GM23248 (cell line): ENCODE data around the gene CSMD2. TPM values are rescaled to one million over a fixed set of nuclear protein-coding genes. Genes with fewer than 3 reads are reported as not detected.

Source experiments
- DNase-seq: peaks from one replicate; pipeline ENCODE4 v3.0.0-alpha.2; 2015
- H2AFZ ChIP-seq: fragments of 200-600 bp; sonication (generic); 2 replicates; pipeline ENCODE4 v1.6.1; 2016; ENCODE audit warnings: antibody characterized with exemption
- H3F3A ChIP-seq: fragments of 200-600 bp; sonication (generic); 2 replicates; pipeline ENCODE4 v1.6.1; 2016; ENCODE audit warnings: mild to moderate bottlenecking, antibody characterized with exemption, mixed run types; ENCODE audit not compliant: insufficient read depth
- H3K27ac ChIP-seq: fragments of 200-600 bp; sonication (generic); 2 replicates; pipeline ENCODE4 v1.5.1; 2016; ENCODE audit warnings: mild to moderate bottlenecking
- H3K27me3 ChIP-seq: fragments of 200-600 bp; sonication (generic); replicated peaks from 2 replicates; pipeline ENCODE4 v1.6.1; 2016; ENCODE audit warnings: mild to moderate bottlenecking; ENCODE audit not compliant: insufficient read depth
- H3K36me3 ChIP-seq: fragments of 200-600 bp; sonication (generic); 2 replicates; pipeline ENCODE4 v1.6.1; 2016; ENCODE audit warnings: low read depth, mild to moderate bottlenecking
- H3K4me1 ChIP-seq: fragments of 200-600 bp; sonication (generic); 2 replicates; pipeline ENCODE4 v1.6.1; 2016; ENCODE audit warnings: mild to moderate bottlenecking; ENCODE audit not compliant: insufficient read depth
- H3K4me2 ChIP-seq: fragments of 200-600 bp; sonication (generic); one replicate; pipeline ENCODE4 v1.6.1; 2016; ENCODE audit warnings: mild to moderate bottlenecking; ENCODE audit not compliant: unreplicated experiment
- H3K4me3 ChIP-seq: fragments of 200-600 bp; sonication (generic); 2 replicates; pipeline ENCODE4 v1.5.1; 2016; ENCODE audit warnings: mild to moderate bottlenecking
- H3K79me2 ChIP-seq: fragments of 200-600 bp; sonication (generic); 2 replicates; pipeline ENCODE4 v1.6.1; 2016; ENCODE audit warnings: mild to moderate bottlenecking; ENCODE audit not compliant: insufficient read depth
- H3K9ac ChIP-seq: fragments of 200-600 bp; sonication (generic); 2 replicates; pipeline ENCODE4 v1.6.1; 2016; ENCODE audit warnings: mild to moderate bottlenecking
- H3K9me2 ChIP-seq: fragments of 200-600 bp; sonication (generic); 2 replicates; pipeline ENCODE4 v1.6.1; 2016; ENCODE audit warnings: mixed run types, mild to moderate bottlenecking, moderate library complexity; ENCODE audit not compliant: insufficient read depth
- H3K9me3 ChIP-seq: fragments of 200-600 bp; sonication (generic); one replicate; pipeline ENCODE4 v1.6.1; 2017; ENCODE audit warnings: low read depth
- H4K20me1 ChIP-seq: fragments of 200-600 bp; sonication (generic); 2 replicates; pipeline ENCODE4 v1.6.0; 2016; ENCODE audit not compliant: insufficient read depth
- EZH2 ChIP-seq: fragments of 200-600 bp; sonication (generic); IDR thresholded peaks from 2 replicates; pipeline ENCODE4 v1.6.1; 2018; ENCODE audit warnings: antibody characterized with exemption, mild to moderate bottlenecking; ENCODE audit not compliant: insufficient read depth, poor library complexity, severe bottlenecking
- EZH2phosphoT487 ChIP-seq: fragments of 200-600 bp; sonication (generic); IDR thresholded peaks from 2 replicates; pipeline ENCODE4 v1.6.1; 2018; ENCODE audit warnings: antibody characterized with exemption, moderate library complexity, mild to moderate bottlenecking, low read depth; ENCODE audit not compliant: insufficient read depth
- WGBS, 2 experiments: methylation state at CpG; one replicate each; pipeline ENCODE4 v1.1.6; 2015 to 2017; ENCODE audit warnings: low lambda C conversion rate in 2 of 2, low coverage in 1 of 2; ENCODE audit errors: missing lambda C conversion rate in 2 of 2; 5-methylcytosine and 5-hydroxymethylcytosine counted together
- in situ Hi-C: fragments of 300-500 bp; cut with MboI; formaldehyde crosslinking; loops from 2 replicates; pipeline ENCODE4 v1.15.0; 2020
- polyA plus RNA-seq: library from polyadenylated mRNA; unstranded; fragments of >200 nt; fragmentation: Nextera tagmentation; extraction: Ambion mirVana; gene quantifications from 2 replicates; pipeline ENCODE4 v1.2.1, GENCODE V29; 2016
- total RNA-seq: library from RNA; depleted of rRNA; stranded (reverse); fragments of >200 nt; shearing (Covaris generic); gene quantifications from 2 replicates; pipeline ENCODE4 v1.2.3, GENCODE V29; 2014

CSMD2 gene
- total and polyA plus RNA-seq, 2 experiments from 2014 or later = 4.5 to 7.1 TPM

DNA sequence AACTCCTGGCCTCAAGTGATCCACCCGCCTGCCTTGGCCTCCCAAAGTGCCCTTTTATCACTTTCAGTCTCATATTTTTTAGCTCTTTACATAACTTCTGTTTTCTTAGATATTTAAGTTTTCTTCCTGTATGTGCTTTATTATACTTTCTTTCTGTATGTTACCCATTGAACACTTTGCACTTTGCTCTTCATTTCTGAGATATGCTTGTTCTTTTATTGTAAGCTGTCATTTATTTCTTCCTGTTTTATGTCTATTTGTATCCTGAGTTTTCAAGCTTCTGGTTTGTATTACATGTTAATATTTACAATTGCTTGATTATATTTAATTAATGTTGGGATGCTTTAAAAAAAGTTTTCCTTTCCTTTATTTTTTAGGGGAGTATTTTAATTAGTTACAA is 656.9 kb downstream of the CSMD2 start:
- H3K9me3 ChIP-seq = no peaks in the 10 kb centered on the region
- peaks cover under 1% of the 10 kb centered on the region; the same call in 1 of the 2 replicates for H3K4me1 ChIP-seq
- in situ Hi-C loops = no loop called here
- no peaks in the 10 kb centered on the region for H3K36me3 ChIP-seq
- H3K9ac ChIP-seq = no peak overlapping the region
- H3K79me2 ChIP-seq = no peaks in the 10 kb centered on the region
- DNase-seq = no peak
- H3K4me3 ChIP-seq = no peak overlapping the region
- H2AFZ ChIP-seq = no peak overlapping the region
- 73 to 94% methylated on average over 1 of the region's 1 CpG for whole genome bisulfite sequencing, 2 experiments
- no peak overlapping the region for H3K27ac ChIP-seq
- H4K20me1 ChIP-seq = no peaks in the 10 kb centered on the region
- H3F3A ChIP-seq = peaks cover 9% of the 10 kb centered on the region; the same call in 1 of the 2 replicates
- TF ChIP-seq EZH2 (no peak), EZH2phosphoT487 (no peak)
- no peak overlapping the region for H3K4me2 ChIP-seq
- no peaks in the 10 kb centered on the region for H3K27me3 ChIP-seq
- H3K9me2 ChIP-seq = no peaks in the 10 kb centered on the region

DNA sequence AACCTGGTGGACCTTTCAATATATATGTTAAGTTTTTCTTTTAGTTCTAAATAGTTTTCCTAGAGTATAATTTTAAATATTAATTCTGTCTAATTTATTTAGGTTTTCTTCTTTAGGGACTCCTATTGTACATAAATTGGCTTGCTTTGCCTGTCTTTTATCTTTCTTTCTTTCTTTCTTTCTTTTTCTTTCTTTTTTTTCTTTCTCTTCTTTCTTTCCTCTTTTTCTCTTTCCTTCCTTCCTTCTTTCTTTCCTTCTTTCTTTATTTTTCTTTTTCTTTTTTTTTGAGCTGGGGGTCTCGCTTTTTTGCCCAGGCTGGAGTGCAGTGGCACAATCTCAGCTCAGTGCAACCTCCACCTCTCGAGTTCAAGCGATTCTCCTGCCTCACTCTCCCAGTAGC is 657.4 kb downstream of the CSMD2 start:
- Histone ChIP-seq H3K4me2 (no peak overlapping the region), H3F3A (peaks cover 6% of the 10 kb centered on the region; the same call in 1 of the 2 replicates), H3K4me1 (peaks cover 5% of the 10 kb centered on the region), H3K9me2 (no peaks in the 10 kb centered on the region), H3K4me3 (no peak overlapping the region), H3K27ac (no peak overlapping the region), H3K27me3 (no peaks in the 10 kb centered on the region), H3K9ac (no peak overlapping the region), H3K9me3 (no peaks in the 10 kb centered on the region), H4K20me1 (no peaks in the 10 kb centered on the region), H3K36me3 (no peaks in the 10 kb centered on the region), H3K79me2 (no peaks in the 10 kb centered on the region), H2AFZ (no peak overlapping the region)
- TF ChIP-seq EZH2phosphoT487 (no peak), EZH2 (no peak)
- in situ Hi-C loops = no loop called here
- WGBS, 2 experiments = 89 to 93% methylated on average over 3 of the region's 3 CpGs
- no peak for DNase-seq

DNA sequence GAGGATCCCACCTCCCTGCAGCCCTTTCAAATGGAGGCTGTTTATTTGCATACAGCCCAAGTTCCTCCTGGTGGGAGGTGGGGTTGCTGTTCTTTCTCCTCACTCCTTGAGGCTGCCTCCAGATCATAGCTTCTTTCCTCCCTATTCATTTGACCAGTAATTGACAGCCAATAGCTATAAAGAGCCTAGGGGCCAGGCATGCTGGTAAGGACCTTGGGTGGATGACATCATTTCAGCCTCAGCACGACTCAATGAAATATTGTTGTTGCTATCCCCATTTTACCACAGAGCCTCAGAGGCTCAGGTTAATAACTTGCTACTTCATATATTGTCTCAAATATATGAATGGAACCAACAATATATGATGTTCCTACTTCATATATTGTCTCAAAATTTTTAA is 661.5 kb downstream of the CSMD2 start:
- H3K27ac ChIP-seq = no peak overlapping the region
- no peaks in the 10 kb centered on the region for H3K27me3 ChIP-seq
- H3F3A ChIP-seq = no peaks in the 10 kb centered on the region
- H3K9me2 ChIP-seq = no peaks in the 10 kb centered on the region
- H3K4me1 ChIP-seq = peaks cover 8% of the 10 kb centered on the region
- H3K9ac ChIP-seq = no peak overlapping the region
- H3K9me3 ChIP-seq = no peaks in the 10 kb centered on the region
- TF ChIP-seq EZH2phosphoT487 = no peak
- TF ChIP-seq EZH2 = no peak
- no peak overlapping the region for H2AFZ ChIP-seq
- in situ Hi-C loops = no loop called here
- no peak overlapping the region for H3K4me3 ChIP-seq
- no peak for DNase-seq
- no peaks in the 10 kb centered on the region for H3K79me2 ChIP-seq
- H3K36me3 ChIP-seq = no peaks in the 10 kb centered on the region
- no peaks in the 10 kb centered on the region for H4K20me1 ChIP-seq
- no peak overlapping the region for H3K4me2 ChIP-seq
- 59 to 66% methylated on average over 1 of the region's 1 CpG for WGBS, 2 experiments

DNA sequence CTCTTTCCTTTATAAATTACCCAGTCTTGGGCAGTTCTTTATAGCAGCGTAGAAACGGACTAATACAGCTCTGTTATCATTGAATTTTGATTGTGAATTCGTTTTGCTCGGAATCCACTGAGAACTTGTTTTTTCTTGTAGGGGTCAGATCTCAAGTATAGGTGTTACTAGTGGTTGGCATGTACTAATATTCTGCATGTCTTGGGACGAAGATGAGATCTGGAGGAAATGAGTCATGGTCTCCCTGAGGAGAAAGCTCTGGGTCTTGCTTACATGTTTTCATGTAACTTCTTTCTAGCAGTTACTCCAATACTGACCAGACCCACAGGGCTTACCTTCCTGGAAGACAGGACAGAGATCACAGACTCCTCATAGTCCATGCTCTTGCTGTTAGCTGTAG is 662.3 kb downstream of the CSMD2 start:
- Histone ChIP-seq H4K20me1 (no peaks in the 10 kb centered on the region), H3K79me2 (no peaks in the 10 kb centered on the region), H3K4me2 (no peak overlapping the region), H3K27ac (no peak overlapping the region), H3K36me3 (no peaks in the 10 kb centered on the region), H3F3A (no peaks in the 10 kb centered on the region), H2AFZ (no peak overlapping the region), H3K27me3 (no peaks in the 10 kb centered on the region), H3K9me2 (no peaks in the 10 kb centered on the region), H3K9me3 (no peaks in the 10 kb centered on the region), H3K4me3 (no peak overlapping the region), H3K4me1 (peaks cover 8% of the 10 kb centered on the region), H3K9ac (no peak overlapping the region)
- in situ Hi-C loops = no loop called here
- no peak for TF ChIP-seq EZH2phosphoT487
- TF ChIP-seq EZH2 = no peak
- DNase-seq = peak; percentile 57
- 47 to 51% methylated on average over 5 of the region's 5 CpGs for WGBS, 2 experiments

DNA sequence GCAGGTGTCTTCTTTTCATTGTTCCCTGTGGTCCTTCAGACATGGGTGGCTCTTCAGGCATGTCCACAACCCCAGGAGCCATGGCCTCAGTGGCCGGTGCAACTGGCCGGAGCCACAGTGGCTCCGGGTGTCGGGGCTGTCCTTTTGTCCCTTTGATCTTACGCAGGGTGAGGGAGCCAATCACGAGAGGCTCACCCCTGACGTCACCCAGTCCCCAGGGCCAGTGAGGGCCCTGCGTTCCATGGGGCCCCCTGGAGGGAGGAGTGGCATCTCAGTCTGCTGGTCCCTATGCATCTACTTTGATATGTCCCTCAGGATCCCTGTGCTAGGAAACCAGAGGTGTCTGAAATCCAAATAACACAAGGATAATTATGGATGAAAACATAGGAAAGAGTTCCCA is 663.3 kb downstream of the CSMD2 start:
- WGBS, 2 experiments = 83 to 85% methylated on average over 8 of the region's 8 CpGs

More for the DNA sequence above, 663.3 kb downstream of the CSMD2 start:
- Histone ChIP-seq H3K79me2 (no peaks in the 10 kb centered on the region), H3F3A (no peaks in the 10 kb centered on the region), H2AFZ (no peak overlapping the region), H3K9me2 (no peaks in the 10 kb centered on the region), H3K27me3 (no peaks in the 10 kb centered on the region), H3K4me3 (no peak overlapping the region), H3K9me3 (no peaks in the 10 kb centered on the region), H3K36me3 (no peaks in the 10 kb centered on the region), H3K4me1 (peaks cover 8% of the 10 kb centered on the region), H3K27ac (no peak overlapping the region), H3K9ac (no peak overlapping the region), H4K20me1 (no peaks in the 10 kb centered on the region), H3K4me2 (no peak overlapping the region)
- in situ Hi-C loops = no loop called here
- TF ChIP-seq EZH2phosphoT487 (no peak), EZH2 (no peak)
- no peak for DNase-seq
